ENCODE measurements around the gene CYFIP1.

DNA sequence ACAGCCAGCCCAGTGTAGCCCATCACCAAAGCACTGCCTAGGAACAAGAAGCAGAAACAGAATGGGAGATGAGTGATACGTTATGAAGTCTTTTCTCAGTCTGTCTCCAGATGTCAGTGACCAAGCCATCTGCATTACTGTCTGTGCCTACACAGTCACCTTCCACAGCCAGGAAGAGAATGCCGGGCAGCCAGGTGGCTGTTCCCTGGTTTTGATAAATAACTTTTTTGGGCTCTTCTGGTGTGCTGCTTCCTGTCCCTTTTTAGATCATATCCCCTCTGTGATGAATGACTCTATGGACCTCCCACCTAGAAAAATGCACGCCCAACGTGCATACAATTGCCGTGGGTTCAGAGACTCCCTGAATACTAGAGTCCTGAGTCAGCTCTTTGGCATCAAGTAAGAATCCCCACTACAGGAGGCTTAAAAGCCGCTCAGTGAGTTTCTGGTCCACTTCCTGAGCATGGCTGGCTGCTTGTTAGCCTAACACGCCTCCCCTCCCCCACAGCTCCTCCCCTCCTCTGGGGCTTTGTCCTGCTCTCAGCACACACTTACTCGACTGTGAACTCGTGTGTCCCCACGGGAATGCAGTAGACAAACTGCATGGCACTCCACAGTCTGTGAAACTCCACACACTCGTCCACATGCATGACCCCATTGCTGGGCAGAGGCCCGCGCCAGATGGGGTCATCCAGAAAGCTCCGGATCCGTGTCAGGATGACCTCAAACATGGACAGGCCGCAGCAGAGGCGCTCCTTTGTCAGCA, 107.0 kb downstream of the CYFIP1 start:
- TF ChIP-seq ESRRA (IDR thresholded peaks at IDR 0.05; ENCODE audit: low read length) (no peak), RFX5 (IDR thresholded peaks at IDR 0.05; ENCODE audit: low read depth, low read length) (no peak), ATF2 (IDR thresholded peaks at IDR 0.05; ENCODE audit: low read length) (no peak), RAD51 (IDR thresholded peaks at IDR 0.05) (no peak)

Measured in GM12878 (cell line).